Mammary epithelial cell (primary cell): ENCODE data around the gene PIWIL4.

Experiments used
- CTCF ChIP-seq, 2 donors: IDR thresholded peaks in 1 of 2; conservative IDR thresholded peaks in 1 of 2; 2 replicates each; pipeline ENCODE4 v1.5.1; 2011 to 2012; ENCODE audit warnings: inconsistent platforms in 2 of 2, low read length in 2 of 2, mild to moderate bottlenecking in 2 of 2, control low read depth in 1 of 2, low read depth in 1 of 2; ENCODE audit not compliant: insufficient read depth in 1 of 2; ENCODE audit errors: extremely low read depth in 1 of 2
- EZH2 ChIP-seq: IDR thresholded peaks from 2 replicates; pipeline ENCODE4 v1.6.1; 2012; ENCODE audit warnings: low read length, inconsistent platforms, borderline replicate concordance

- TF ChIP-seq EZH2 (no peak), CTCF (conservative IDR thresholded peaks at IDR 0.05 in 1 of 2, IDR thresholded peaks at IDR 0.05 in 1 of 2; ENCODE audit: extremely low read depth in 1 of 2, insufficient read depth in 1 of 2, low read depth in 1 of 2, low read length in 2 of 2) (no peak)
Observed at GRCh38 chr11:94653561-94653960, 86.4 kb downstream of the PIWIL4 start.
